ENCODE measurements around the gene RPS6KL1. TPM values are rescaled to one million over a fixed set of nuclear protein-coding genes. Genes with fewer than 3 reads are reported as not detected.
A peak's percentile ranks its signal among the peaks of the same experiment; 100 is the strongest.
"Not testable (repeated sequence)": the region's sequence is repeated elsewhere in the genome, so short reads cannot be mapped to it uniquely, and the experiment has no call there.

The RPS6KL1 gene
- total RNA-seq, 2 experiments from 2014 or later: 4.2 to 4.9 TPM

GRCh38 chr14:74931744-74932143, 8.7 kb upstream of the RPS6KL1 start:
- H3K27ac Mint-ChIP-seq; H3K4me1 Mint-ChIP-seq (ENCODE audit: low read depth); intact Hi-C loops (cut with micrococcal nuclease); DNase-seq; H3K27me3 Mint-ChIP-seq; H3K9me3 Mint-ChIP-seq; H3K4me3 Mint-ChIP-seq; POLR2A ChIA-PET; H3K36me3 Mint-ChIP-seq: not testable (repeated sequence)
- CTCF ChIA-PET: interaction anchor here (0.8 to 3.5 kb wide), 5 partner anchors 9 to 156 kb away, joined by 3 to 21 read pairs (median 4); partner anchors contain the start of gene RPS6KL1

DNA sequence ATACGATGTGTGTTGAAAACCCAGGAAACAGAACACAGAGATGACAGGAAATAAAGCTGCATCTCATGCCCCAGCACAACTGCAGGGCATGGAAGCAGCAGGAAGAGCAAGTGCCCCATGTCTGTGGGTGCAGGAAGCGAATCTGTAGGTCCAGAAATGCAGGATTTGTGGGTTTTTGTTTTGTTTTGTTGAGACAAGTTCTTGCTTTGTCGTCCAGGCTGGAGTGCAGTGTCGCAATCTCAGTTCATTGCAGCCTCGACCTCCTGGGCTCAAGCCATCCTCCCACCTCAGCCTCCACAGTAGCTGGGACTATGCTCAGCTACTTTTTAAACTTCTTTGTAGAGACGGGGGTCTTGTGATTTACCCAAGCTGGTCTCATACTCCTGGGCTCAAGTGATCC, 6.2 kb upstream of the RPS6KL1 start:
- Mint-ChIP-seq H3K9me3 (no peaks in the 10 kb centered on the region), H3K27me3 (peaks cover 7% of the 10 kb centered on the region), H3K4me1 (ENCODE audit: low read depth) (peaks cover 7% of the 10 kb centered on the region), H3K4me3 (no peak overlapping the region), H3K27ac (no peak overlapping the region), H3K36me3 (no peaks in the 10 kb centered on the region)
- DNase-seq: no peak
- ChIA-PET POLR2A (no interaction called here), CTCF (interaction anchor here (1.1 to 3.5 kb wide), 2 partner anchors 17 to 68 kb away, joined by 3 to 21 read pairs; no protein-coding TSS in a partner anchor)
- intact Hi-C loops (cut with micrococcal nuclease): no loop called here

DNA sequence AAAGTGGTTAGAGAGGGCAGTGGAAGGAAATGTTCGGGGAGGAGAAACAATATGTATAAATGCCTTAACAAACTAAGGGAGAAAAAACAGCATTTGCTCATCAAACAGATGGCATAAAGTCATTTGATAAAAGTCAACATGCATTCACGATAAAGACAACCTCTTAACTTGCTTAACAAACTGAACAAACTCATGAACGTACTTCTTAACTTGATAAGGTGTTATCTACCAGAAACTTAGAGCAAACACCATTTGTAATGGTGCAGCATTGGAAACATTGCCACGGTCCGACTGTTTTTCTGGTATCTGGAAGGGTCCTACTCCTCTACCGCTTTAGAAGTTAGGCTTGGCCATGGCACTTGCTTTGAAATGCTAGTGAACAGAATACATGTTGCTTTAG, 4.2 kb upstream of the RPS6KL1 start:
- H3K4me3 Mint-ChIP-seq: no peak overlapping the region
- H3K36me3 Mint-ChIP-seq: no peaks in the 10 kb centered on the region
- H3K27me3 Mint-ChIP-seq: peaks cover 7% of the 10 kb centered on the region
- no peak overlapping the region for H3K27ac Mint-ChIP-seq
- DNase-seq: no peak
- intact Hi-C loops (cut with micrococcal nuclease): no loop called here
- H3K4me1 Mint-ChIP-seq (ENCODE audit: low read depth): peaks cover 7% of the 10 kb centered on the region
- ChIA-PET POLR2A (no interaction called here), CTCF (interaction anchor here (1.0 kb wide), 1 partner anchor 161 kb away, joined by 3 read pairs; no protein-coding TSS in a partner anchor)
- no peaks in the 10 kb centered on the region for H3K9me3 Mint-ChIP-seq

DNA sequence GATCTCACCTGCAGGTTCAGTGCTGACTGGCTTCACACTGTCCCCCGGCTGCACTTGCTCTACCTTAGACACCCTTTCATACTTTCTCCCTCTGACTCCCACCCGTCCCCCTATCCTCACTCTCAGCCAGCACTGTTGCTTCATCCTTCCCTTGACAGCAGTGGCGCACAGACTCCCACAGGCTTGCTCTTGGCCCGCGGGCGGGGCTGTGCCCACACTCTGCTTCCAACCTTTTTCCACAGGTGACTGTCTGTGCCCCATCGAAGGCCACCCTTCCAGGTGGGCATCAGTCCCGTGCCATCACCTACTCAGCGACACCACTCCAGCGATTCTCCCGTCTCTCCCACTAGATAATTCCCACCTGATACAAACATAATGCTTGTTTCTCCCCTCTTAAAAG, 1.0 kb upstream of the RPS6KL1 start:
- no peak for DNase-seq
- Mint-ChIP-seq H3K36me3 (no peaks in the 10 kb centered on the region), H3K9me3 (no peaks in the 10 kb centered on the region), H3K27ac (no peak overlapping the region), H3K27me3 (peaks cover 7% of the 10 kb centered on the region), H3K4me1 (ENCODE audit: low read depth) (peaks cover 8% of the 10 kb centered on the region), H3K4me3 (no peak overlapping the region)
- intact Hi-C loops (cut with micrococcal nuclease): no loop called here
- POLR2A ChIA-PET: interaction anchor here (0.6 to 1.3 kb wide), 3 partner anchors 16 to 139 kb away, joined by 3 to 5 read pairs (median 3); partner anchors contain the start of gene ACYP1
- CTCF ChIA-PET: interaction anchor here (1.4 to 3.4 kb wide), 5 partner anchors 18 to 164 kb away, joined by 5 to 18 read pairs (median 15); no protein-coding TSS in a partner anchor

GRCh38 chr14:74921987-74922751, 891 bp downstream of the RPS6KL1 start:
- no peaks in the 10 kb centered on the region for H3K36me3 Mint-ChIP-seq
- peaks cover 7% of the 10 kb centered on the region for H3K27me3 Mint-ChIP-seq
- H3K9me3 Mint-ChIP-seq: no peaks in the 10 kb centered on the region
- peak overlapping the region; percentile 57 for H3K4me3 Mint-ChIP-seq
- no peak overlapping the region for H3K27ac Mint-ChIP-seq
- H3K4me1 Mint-ChIP-seq (ENCODE audit: low read depth): peaks cover 8% of the 10 kb centered on the region
- DNase-seq: no peak
- POLR2A ChIA-PET: no interaction called here
- intact Hi-C loops (cut with micrococcal nuclease): no loop called here
- CTCF ChIA-PET: interaction anchor here (1.0 to 3.4 kb wide), 8 partner anchors 9 to 216 kb away, joined by 3 to 18 read pairs (median 13); no protein-coding TSS in a partner anchor

- Mint-ChIP-seq H3K27me3 (peaks cover 5% of the 10 kb centered on the region), H3K36me3 (no peaks in the 10 kb centered on the region), H3K4me1 (ENCODE audit: low read depth) (peaks cover 8% of the 10 kb centered on the region), H3K4me3 (no peak overlapping the region), H3K27ac (no peak overlapping the region), H3K9me3 (no peaks in the 10 kb centered on the region)
- intact Hi-C loops (cut with micrococcal nuclease): no loop called here
- CTCF ChIA-PET: interaction anchor here (1.0 to 3.4 kb wide), 4 partner anchors 15 to 167 kb away, joined by 3 to 16 read pairs (median 10); no protein-coding TSS in a partner anchor
- DNase-seq: no peak
- POLR2A ChIA-PET: no interaction called here
Observed at GRCh38 chr14:74921053-74921620, 1.9 kb downstream of the RPS6KL1 start.

DNA sequence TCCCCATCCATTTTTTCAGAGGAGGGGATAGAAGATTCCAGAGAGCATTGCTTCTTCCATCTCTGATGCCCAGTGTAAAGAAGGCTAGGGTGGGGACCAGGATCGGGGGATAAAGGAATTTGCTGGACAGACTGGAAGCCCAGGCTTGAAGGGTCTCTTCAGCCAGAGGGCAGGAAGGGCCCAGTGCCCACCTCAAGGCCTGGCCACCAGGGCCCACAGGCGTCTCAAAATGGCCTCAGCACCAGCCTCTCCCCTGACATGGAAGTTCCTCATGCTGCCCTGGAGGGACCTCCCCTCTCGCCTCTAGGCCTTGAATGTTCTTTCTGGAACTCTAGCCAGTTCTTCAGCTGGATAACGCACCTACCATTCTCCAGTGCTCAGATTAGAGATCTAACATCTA, 2.8 kb downstream of the RPS6KL1 start:
- Mint-ChIP-seq H3K9me3 (no peaks in the 10 kb centered on the region), H3K36me3 (no peaks in the 10 kb centered on the region), H3K27me3 (peaks cover 5% of the 10 kb centered on the region), H3K4me1 (ENCODE audit: low read depth) (peaks cover 8% of the 10 kb centered on the region), H3K4me3 (no peak overlapping the region), H3K27ac (no peak overlapping the region)
- no peak for DNase-seq
- intact Hi-C loops (cut with micrococcal nuclease): no loop called here
- ChIA-PET CTCF (interaction anchor here (1.5 kb wide), 1 partner anchor 59 kb away, joined by 6 read pairs; no protein-coding TSS in a partner anchor), POLR2A (no interaction called here)

DNA sequence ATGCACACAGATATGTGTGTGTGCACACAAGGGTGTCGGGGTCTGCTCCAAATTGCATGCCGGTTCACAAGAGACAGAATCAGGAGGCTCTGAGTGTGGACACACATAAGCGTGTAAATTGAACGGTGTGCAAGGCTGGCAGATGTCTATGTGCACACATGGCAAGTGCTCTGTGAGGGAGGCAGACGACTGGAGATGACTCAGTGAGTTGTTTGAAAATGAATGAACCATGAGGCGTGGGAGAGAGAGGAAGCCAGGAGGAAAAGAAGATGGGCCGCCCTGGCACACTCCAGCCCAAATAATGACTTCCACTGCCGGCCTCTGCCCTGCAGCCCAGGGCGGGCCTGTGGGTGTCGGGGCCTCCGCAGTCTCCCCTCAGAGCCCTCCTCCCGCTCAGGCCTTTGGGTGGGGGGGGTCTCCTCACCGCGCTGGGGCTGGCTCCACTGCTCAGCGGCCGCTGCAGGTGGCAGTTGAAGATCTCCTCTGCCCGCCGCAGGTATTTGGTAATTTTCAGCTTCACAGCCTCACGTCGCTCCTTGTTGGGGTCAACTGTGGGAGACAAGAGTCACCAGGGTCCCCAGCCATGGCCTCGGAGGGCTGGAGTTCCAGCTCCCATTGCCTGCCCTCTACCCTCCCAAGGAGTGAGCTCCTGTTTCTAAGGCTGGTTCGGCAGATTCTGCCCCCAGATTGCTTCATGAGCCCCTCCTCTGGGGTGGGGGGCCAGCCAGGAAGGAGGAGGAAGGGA, 3.5 kb downstream of the RPS6KL1 start:
- H3K9me3 Mint-ChIP-seq: no peaks in the 10 kb centered on the region
- H3K4me3 Mint-ChIP-seq: no peak overlapping the region
- DNase-seq: no peak
- peaks cover 4% of the 10 kb centered on the region for H3K27me3 Mint-ChIP-seq
- ChIA-PET POLR2A (no interaction called here), CTCF (interaction anchor here (1.5 kb wide), 1 partner anchor 59 kb away, joined by 6 read pairs; no protein-coding TSS in a partner anchor)
- H3K27ac Mint-ChIP-seq: no peak overlapping the region
- peaks cover 8% of the 10 kb centered on the region for H3K4me1 Mint-ChIP-seq (ENCODE audit: low read depth)
- H3K36me3 Mint-ChIP-seq: no peaks in the 10 kb centered on the region
- intact Hi-C loops (cut with micrococcal nuclease): no loop called here

- peaks cover 5% of the 10 kb centered on the region for H3K4me1 Mint-ChIP-seq (ENCODE audit: low read depth)
- H3K4me3 Mint-ChIP-seq: no peak overlapping the region
- CTCF ChIA-PET: interaction anchor here (1.3 to 2.5 kb wide), 3 partner anchors 13 to 59 kb away, joined by 4 to 14 read pairs (median 6); no protein-coding TSS in a partner anchor
- H3K27me3 Mint-ChIP-seq: no peaks in the 10 kb centered on the region
- H3K9me3 Mint-ChIP-seq: no peaks in the 10 kb centered on the region
- no peaks in the 10 kb centered on the region for H3K36me3 Mint-ChIP-seq
- no peak for DNase-seq
- intact Hi-C loops (cut with micrococcal nuclease): no loop called here
- POLR2A ChIA-PET: no interaction called here
- H3K27ac Mint-ChIP-seq: no peak overlapping the region
Observed at GRCh38 chr14:74918380-74918779, 4.7 kb downstream of the RPS6KL1 start.

- H3K27me3 Mint-ChIP-seq: no peaks in the 10 kb centered on the region
- no peaks in the 10 kb centered on the region for H3K36me3 Mint-ChIP-seq
- POLR2A ChIA-PET: no interaction called here
- intact Hi-C loops (cut with micrococcal nuclease): no loop called here
- H3K9me3 Mint-ChIP-seq: no peaks in the 10 kb centered on the region
- DNase-seq: no peak
- no peak overlapping the region for H3K27ac Mint-ChIP-seq
- CTCF ChIA-PET: interaction anchor here (1.2 to 2.5 kb wide), 4 partner anchors 12 to 58 kb away, joined by 4 to 14 read pairs (median 6); no protein-coding TSS in a partner anchor
- H3K4me3 Mint-ChIP-seq: no peak overlapping the region
- H3K4me1 Mint-ChIP-seq (ENCODE audit: low read depth): peaks cover 5% of the 10 kb centered on the region
Observed at GRCh38 chr14:74917646-74918081, 5.4 kb downstream of the RPS6KL1 start.

DNA sequence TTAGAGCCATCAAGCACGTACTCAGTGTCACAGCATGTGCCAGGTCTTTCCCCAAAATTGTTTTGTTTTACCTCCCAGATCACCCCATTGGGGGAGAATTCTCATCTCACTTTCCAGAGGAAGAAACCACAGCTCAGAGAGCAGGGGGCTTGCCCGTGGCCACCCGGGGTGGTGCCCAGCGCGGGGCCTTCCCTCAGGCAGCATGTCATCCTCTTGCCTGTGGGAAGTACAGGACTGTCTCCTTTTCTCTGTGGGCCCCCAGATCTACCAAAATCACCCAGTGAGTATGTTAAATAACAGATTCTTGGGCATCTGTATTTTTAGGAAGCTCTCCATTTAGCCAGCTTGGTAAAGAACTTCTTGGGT, 5.9 kb downstream of the RPS6KL1 start:
- Mint-ChIP-seq H3K9me3 (no peaks in the 10 kb centered on the region), H3K4me3 (no peak overlapping the region), H3K36me3 (no peaks in the 10 kb centered on the region), H3K27ac (no peak overlapping the region), H3K4me1 (ENCODE audit: low read depth) (peaks cover under 1% of the 10 kb centered on the region), H3K27me3 (no peaks in the 10 kb centered on the region)
- intact Hi-C loops (cut with micrococcal nuclease): no loop called here
- POLR2A ChIA-PET: no interaction called here
- CTCF ChIA-PET: interaction anchor here (1.2 to 2.5 kb wide), 4 partner anchors 12 to 57 kb away, joined by 4 to 14 read pairs (median 6); no protein-coding TSS in a partner anchor
- DNase-seq: no peak

- CTCF ChIA-PET: interaction anchor here (1.6 to 2.5 kb wide), 2 partner anchors 11 to 173 kb away, joined by 5 to 14 read pairs; no protein-coding TSS in a partner anchor
- Mint-ChIP-seq H3K4me3 (no peak overlapping the region), H3K36me3 (no peaks in the 10 kb centered on the region), H3K27me3 (no peaks in the 10 kb centered on the region), H3K27ac (no peak overlapping the region), H3K9me3 (no peaks in the 10 kb centered on the region), H3K4me1 (ENCODE audit: low read depth) (no peaks in the 10 kb centered on the region)
- no peak for DNase-seq
- POLR2A ChIA-PET: no interaction called here
- intact Hi-C loops (cut with micrococcal nuclease): no loop called here
Observed at GRCh38 chr14:74915826-74916225, 7.2 kb downstream of the RPS6KL1 start.
